GM12875 (cell line): ENCODE results near the gene PCGF5.

Source experiments
- H3K4me3 ChIP-seq: one replicate; pipeline ENCODE4 v1.5.1; 2011; ENCODE audit warnings: low read depth, low read length, control low read depth
- CTCF ChIP-seq: IDR thresholded peaks from 2 replicates; pipeline ENCODE4 v1.5.1; 2011; ENCODE audit warnings: low read depth, mild to moderate bottlenecking, control low read depth, inconsistent platforms, low read length, moderate library complexity, borderline replicate concordance; ENCODE audit not compliant: insufficient read depth

Gene PCGF5

GRCh38 chr10:91210014-91210413, 10.4 kb upstream of the PCGF5 start:
- H3K4me3 ChIP-seq: no peak overlapping the region
- no peak for TF ChIP-seq CTCF

- H3K4me3 ChIP-seq: no peak overlapping the region
- no peak for TF ChIP-seq CTCF
Observed at GRCh38 chr10:91210435-91210834, 10.0 kb upstream of the PCGF5 start.

- no peak overlapping the region for H3K4me3 ChIP-seq
- TF ChIP-seq CTCF: no peak
Observed at GRCh38 chr10:91211675-91212074, 8.8 kb upstream of the PCGF5 start.

GRCh38 chr10:91214911-91215310, 5.6 kb upstream of the PCGF5 start:
- no peak for TF ChIP-seq CTCF
- no peak overlapping the region for H3K4me3 ChIP-seq

GRCh38 chr10:91215384-91215783, 5.1 kb upstream of the PCGF5 start:
- no peak overlapping the region for H3K4me3 ChIP-seq

GRCh38 chr10:91219371-91220193, 881 bp upstream of the PCGF5 start:
- H3K4me3 ChIP-seq: peak overlapping the region; percentile 7

More at GRCh38 chr10:91215384-91215783, 5.1 kb upstream of the PCGF5 start:
- no peak for TF ChIP-seq CTCF

More at GRCh38 chr10:91219371-91220193, 881 bp upstream of the PCGF5 start:
- TF ChIP-seq CTCF: no peak
